ENCODE data around the gene HOXC12. TPM values are rescaled to one million over a fixed set of nuclear protein-coding genes. Genes with fewer than 3 reads are reported as not detected.

HOXC12 gene
- polyA plus RNA-seq, 1 experiment: 0.06 TPM

DNA sequence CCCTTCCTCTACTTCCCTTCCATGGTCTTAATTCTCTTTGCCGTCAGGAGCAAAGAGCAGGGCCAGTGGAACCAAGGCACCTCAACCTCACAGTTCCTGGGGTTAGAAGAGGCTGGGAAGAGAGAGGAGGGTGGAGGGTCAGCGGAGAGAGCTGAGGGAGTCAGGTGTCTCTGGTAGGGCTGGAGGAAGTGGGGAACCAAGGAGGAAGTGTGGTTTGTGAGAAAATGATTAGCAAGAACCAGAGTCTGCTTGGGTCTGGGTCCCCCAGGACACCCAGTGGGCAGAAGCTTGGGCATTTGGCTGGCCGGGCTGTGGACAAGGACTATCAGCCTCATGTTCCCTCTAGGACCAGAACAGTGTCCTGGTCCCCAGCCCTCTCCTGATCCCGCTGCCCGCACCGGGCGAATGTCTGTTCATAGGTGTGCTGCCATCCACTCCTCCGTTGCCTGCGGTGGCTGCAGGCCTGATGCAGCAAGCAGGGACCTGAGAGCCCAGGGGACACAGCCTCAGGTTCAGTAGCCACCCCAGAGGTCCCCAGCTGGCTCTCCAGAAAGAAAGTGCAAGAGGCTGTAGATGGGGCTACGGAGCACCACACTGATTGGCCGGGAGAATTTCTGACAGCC, 2.3 kb downstream of the HOXC12 start:
- CTCF ChIA-PET: interaction anchor here (0.5 to 1.0 kb wide), 2 partner anchors 11 to 75 kb away, joined by 3 read pairs; no protein-coding TSS in a partner anchor
- POLR2A ChIA-PET: no interaction called here
- H3K27me3 ChIP-seq (ENCODE audit: control insufficient read depth, insufficient read depth, low read length): peaks cover 38% of the 10 kb centered on the region

DNA sequence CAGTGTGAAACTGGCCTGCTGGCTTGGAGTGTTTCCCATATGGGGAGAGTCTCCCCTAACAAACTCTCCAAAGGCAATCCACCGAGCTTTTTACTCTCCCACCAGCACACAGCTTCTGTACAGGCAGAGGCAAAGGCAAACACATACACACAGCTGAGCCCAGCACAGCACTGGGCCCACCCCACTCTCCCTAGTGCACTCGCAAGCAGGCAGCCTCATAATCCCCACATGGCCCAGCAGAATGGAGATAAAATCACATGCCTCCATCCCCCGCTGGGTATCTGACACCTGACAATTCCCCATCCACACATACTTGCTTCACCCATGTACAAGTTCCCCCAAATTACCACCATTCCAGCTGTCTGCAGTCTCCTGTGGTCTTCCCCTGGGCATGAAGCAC, 3.4 kb downstream of the HOXC12 start:
- DNase-seq (ENCODE audit: low read depth): no peak

More for the DNA sequence above, 2.3 kb downstream of the HOXC12 start:
- DNase-seq (ENCODE audit: low read depth): no peak
- H3K36me3 ChIP-seq (ENCODE audit: control insufficient read depth, insufficient read depth, low read length): no peaks in the 10 kb centered on the region
- TF ChIP-seq, protein P1, sequence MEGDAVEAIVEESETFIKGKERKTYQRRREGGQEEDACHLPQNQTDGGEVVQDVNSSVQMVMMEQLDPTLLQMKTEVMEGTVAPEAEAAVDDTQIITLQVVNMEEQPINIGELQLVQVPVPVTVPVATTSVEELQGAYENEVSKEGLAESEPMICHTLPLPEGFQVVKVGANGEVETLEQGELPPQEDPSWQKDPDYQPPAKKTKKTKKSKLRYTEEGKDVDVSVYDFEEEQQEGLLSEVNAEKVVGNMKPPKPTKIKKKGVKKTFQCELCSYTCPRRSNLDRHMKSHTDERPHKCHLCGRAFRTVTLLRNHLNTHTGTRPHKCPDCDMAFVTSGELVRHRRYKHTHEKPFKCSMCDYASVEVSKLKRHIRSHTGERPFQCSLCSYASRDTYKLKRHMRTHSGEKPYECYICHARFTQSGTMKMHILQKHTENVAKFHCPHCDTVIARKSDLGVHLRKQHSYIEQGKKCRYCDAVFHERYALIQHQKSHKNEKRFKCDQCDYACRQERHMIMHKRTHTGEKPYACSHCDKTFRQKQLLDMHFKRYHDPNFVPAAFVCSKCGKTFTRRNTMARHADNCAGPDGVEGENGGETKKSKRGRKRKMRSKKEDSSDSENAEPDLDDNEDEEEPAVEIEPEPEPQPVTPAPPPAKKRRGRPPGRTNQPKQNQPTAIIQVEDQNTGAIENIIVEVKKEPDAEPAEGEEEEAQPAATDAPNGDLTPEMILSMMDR (IDR thresholded peaks at IDR 0.05; ENCODE audit: insufficient read depth, low read depth, low read length): no peak
- H3K4me3 ChIP-seq (ENCODE audit: low read depth, low read length): no peak overlapping the region

DNA sequence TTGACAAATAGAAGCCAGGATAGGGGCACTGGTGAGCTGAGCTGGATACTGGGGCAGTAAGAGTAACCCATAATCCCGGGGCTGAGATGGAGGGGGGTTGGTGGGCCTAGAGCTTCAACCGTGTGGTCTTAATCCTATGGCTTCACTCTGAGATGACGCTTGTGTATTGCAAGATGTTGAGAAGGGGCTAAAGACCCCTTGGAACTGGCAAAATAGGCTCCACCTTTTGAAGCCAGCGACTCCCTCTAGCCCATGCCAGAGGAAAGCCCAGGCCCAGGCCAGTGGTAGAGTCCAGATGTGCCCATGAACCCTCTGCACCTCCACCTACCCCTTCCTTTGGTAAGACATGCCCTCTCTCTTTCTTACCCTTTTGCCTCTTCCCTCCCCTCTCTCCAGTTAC, 4.6 kb downstream of the HOXC12 start:
- Histone ChIP-seq H3K4me3 (ENCODE audit: low read depth, low read length) (no peak overlapping the region), H3K36me3 (ENCODE audit: control insufficient read depth, insufficient read depth, low read length) (no peaks in the 10 kb centered on the region), H3K27me3 (ENCODE audit: control insufficient read depth, insufficient read depth, low read length) (peaks cover 20% of the 10 kb centered on the region)
- TF ChIP-seq, protein P1 (IDR thresholded peaks at IDR 0.05; ENCODE audit: insufficient read depth, low read depth, low read length): no peak
- ChIA-PET CTCF (interaction anchor here (0.5 to 1.2 kb wide), 5 partner anchors 26 to 249 kb away, joined by 3 to 5 read pairs (median 3); partner anchors contain the start of gene HOXC10), POLR2A (no interaction called here)
- no peak for DNase-seq (ENCODE audit: low read depth)

More for the DNA sequence above, 3.4 kb downstream of the HOXC12 start:
- Histone ChIP-seq H3K36me3 (ENCODE audit: control insufficient read depth, insufficient read depth, low read length) (no peaks in the 10 kb centered on the region), H3K27me3 (ENCODE audit: control insufficient read depth, insufficient read depth, low read length) (peaks cover 27% of the 10 kb centered on the region), H3K4me3 (ENCODE audit: low read depth, low read length) (no peak overlapping the region)
- TF ChIP-seq, protein P1 (IDR thresholded peaks at IDR 0.05; ENCODE audit: insufficient read depth, low read depth, low read length): no peak
- POLR2A ChIA-PET: no interaction called here
- CTCF ChIA-PET: interaction anchor here (1.1 to 1.2 kb wide), 2 partner anchors 27 to 250 kb away, joined by 3 to 5 read pairs; partner anchors contain the start of gene HOXC10

- CTCF ChIA-PET: interaction anchor here (0.8 kb wide), 1 partner anchor 217 kb away, joined by 3 read pairs; no protein-coding TSS in a partner anchor
- H3K36me3 ChIP-seq (ENCODE audit: control insufficient read depth, insufficient read depth, low read length): no peaks in the 10 kb centered on the region
Observed at GRCh38 chr12:53960187-53961024, 5.7 kb downstream of the HOXC12 start.

More at GRCh38 chr12:53960187-53961024, 5.7 kb downstream of the HOXC12 start:
- POLR2A ChIA-PET: interaction anchor here (1.0 kb wide), 1 partner anchor 208 kb away, joined by 4 read pairs; no protein-coding TSS in a partner anchor
- no peak overlapping the region for H3K4me3 ChIP-seq (ENCODE audit: low read depth, low read length)
- no peak for DNase-seq (ENCODE audit: low read depth)
- TF ChIP-seq, protein P1 (IDR thresholded peaks at IDR 0.05; ENCODE audit: insufficient read depth, low read depth, low read length): no peak
- peaks cover 14% of the 10 kb centered on the region for H3K27me3 ChIP-seq (ENCODE audit: control insufficient read depth, insufficient read depth, low read length)

Measured in BJ (cell line).